ENCODE measurements around the gene TFEB.

DNA sequence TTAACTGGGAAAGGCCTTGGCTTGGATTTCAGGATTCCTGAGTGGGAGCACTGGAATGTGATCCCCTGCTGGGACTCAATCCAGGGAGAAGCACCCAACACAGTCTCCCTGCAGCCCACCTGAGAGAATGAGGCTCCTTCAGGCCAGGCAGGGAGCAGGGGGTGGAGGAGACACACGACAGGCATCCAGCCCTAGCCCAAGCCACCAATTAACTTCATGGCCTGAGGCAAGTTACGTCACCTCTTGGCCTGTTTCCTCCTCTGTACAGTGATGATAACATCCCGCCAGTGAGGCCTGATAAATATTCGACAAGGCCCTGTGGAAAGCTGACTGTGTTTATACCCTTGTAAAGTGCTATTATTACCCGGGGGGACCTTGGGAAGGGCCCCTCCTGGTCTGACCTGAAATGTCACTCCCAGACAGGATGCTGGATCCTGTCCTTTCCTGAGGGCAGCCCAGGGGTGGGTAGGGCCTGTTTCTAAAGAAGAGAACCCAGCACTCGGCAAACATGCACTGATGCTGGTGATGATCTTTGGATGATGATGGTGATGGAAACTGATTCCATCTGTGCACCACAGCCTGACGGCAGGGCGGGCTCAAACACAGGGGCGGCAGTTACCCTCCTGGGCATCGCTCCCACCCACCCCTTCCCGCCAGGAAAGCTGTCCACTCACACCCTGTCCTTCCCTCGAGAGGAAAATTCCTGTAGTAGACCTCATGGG, 31.9 kb upstream of the TFEB start:
- TF ChIP-seq, protein P1, sequence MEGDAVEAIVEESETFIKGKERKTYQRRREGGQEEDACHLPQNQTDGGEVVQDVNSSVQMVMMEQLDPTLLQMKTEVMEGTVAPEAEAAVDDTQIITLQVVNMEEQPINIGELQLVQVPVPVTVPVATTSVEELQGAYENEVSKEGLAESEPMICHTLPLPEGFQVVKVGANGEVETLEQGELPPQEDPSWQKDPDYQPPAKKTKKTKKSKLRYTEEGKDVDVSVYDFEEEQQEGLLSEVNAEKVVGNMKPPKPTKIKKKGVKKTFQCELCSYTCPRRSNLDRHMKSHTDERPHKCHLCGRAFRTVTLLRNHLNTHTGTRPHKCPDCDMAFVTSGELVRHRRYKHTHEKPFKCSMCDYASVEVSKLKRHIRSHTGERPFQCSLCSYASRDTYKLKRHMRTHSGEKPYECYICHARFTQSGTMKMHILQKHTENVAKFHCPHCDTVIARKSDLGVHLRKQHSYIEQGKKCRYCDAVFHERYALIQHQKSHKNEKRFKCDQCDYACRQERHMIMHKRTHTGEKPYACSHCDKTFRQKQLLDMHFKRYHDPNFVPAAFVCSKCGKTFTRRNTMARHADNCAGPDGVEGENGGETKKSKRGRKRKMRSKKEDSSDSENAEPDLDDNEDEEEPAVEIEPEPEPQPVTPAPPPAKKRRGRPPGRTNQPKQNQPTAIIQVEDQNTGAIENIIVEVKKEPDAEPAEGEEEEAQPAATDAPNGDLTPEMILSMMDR (IDR thresholded peaks at IDR 0.05): no peak
- no peak for TF ChIP-seq EZH2 (IDR thresholded peaks at IDR 0.05)
